Measurements from ENCODE around the gene FBXW11. TPM values are rescaled to one million over a fixed set of nuclear protein-coding genes. Genes with fewer than 3 reads are reported as not detected.

FBXW11 gene
- total RNA-seq, 1 experiment from 2014 or later, result 46.3 TPM

DNA sequence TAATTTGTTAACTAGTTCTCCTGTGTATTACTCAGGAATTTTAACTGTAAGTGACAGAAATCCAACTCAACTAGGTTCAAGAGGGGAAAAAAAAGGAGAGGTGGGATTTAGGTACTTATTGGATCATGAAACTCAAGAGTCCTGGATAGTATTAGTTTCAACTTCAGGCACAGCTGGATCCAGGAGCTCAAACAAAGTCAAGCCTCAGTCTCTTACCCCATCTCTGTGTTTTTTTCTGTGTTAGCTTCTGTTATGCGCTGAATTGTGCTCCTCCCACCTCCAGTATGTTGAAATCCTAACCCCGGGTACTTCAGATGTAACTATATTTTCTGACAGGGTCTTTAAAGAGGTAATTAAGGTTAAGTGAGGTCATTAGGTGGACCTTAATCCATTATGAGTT, 167.3 kb downstream of the FBXW11 start:
- no peaks in the 10 kb centered on the region for H3K9me3 ChIP-seq
- DNase-seq, result no peak
- ChIA-PET POLR2A (no interaction called here), CTCF (interaction anchor here (0.5 kb wide), 1 partner anchor 1844 kb away, joined by 3 read pairs; no protein-coding TSS in a partner anchor)
- H3K4me1 ChIP-seq, result no peaks in the 10 kb centered on the region
- H3K36me3 Mint-ChIP-seq (ENCODE audit: insufficient read depth, unreplicated experiment), result peaks cover 9% of the 10 kb centered on the region
- intact Hi-C loops (cut with micrococcal nuclease; ENCODE audit: unreplicated experiment), result no loop called here
- TF ChIP-seq, protein P1, sequence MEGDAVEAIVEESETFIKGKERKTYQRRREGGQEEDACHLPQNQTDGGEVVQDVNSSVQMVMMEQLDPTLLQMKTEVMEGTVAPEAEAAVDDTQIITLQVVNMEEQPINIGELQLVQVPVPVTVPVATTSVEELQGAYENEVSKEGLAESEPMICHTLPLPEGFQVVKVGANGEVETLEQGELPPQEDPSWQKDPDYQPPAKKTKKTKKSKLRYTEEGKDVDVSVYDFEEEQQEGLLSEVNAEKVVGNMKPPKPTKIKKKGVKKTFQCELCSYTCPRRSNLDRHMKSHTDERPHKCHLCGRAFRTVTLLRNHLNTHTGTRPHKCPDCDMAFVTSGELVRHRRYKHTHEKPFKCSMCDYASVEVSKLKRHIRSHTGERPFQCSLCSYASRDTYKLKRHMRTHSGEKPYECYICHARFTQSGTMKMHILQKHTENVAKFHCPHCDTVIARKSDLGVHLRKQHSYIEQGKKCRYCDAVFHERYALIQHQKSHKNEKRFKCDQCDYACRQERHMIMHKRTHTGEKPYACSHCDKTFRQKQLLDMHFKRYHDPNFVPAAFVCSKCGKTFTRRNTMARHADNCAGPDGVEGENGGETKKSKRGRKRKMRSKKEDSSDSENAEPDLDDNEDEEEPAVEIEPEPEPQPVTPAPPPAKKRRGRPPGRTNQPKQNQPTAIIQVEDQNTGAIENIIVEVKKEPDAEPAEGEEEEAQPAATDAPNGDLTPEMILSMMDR (IDR thresholded peaks at IDR 0.05; ENCODE audit: insufficient read depth in 1 of 2, low read depth in 1 of 2, low read length in 1 of 2, severe bottlenecking in 1 of 2, unreplicated experiment in 1 of 2), result no peak
- no peaks in the 10 kb centered on the region for H3K4me1 Mint-ChIP-seq (ENCODE audit: low read depth, unreplicated experiment)
- H3K27me3 Mint-ChIP-seq (ENCODE audit: insufficient read depth, unreplicated experiment), result no peaks in the 10 kb centered on the region
- H3K4me3 Mint-ChIP-seq (ENCODE audit: unreplicated experiment), result no peak overlapping the region
- no peaks in the 10 kb centered on the region; the same call in 1 of the 2 replicates for H3K36me3 ChIP-seq (ENCODE audit: control insufficient read depth, insufficient read depth, low read length)
- no peaks in the 10 kb centered on the region for H3K27me3 ChIP-seq (replicated peaks; ENCODE audit: control insufficient read depth, insufficient read depth, low read length)
- no peaks in the 10 kb centered on the region for H3K9me3 Mint-ChIP-seq (ENCODE audit: unreplicated experiment)
- H3K27ac Mint-ChIP-seq (ENCODE audit: unreplicated experiment), result no peak overlapping the region
- BruUV-seq (replicated peaks), result no TSS peak
- no peak overlapping the region for H3K4me3 ChIP-seq (ENCODE audit: low read depth, low read length)

- no peaks in the 10 kb centered on the region; the same call in 1 of the 2 replicates for H3K36me3 ChIP-seq (ENCODE audit: control insufficient read depth, insufficient read depth, low read length)
- CTCF ChIA-PET, result no interaction called here
- no peaks in the 10 kb centered on the region for H3K27me3 ChIP-seq (replicated peaks; ENCODE audit: control insufficient read depth, insufficient read depth, low read length)
- peaks cover 7% of the 10 kb centered on the region for H3K36me3 Mint-ChIP-seq (ENCODE audit: insufficient read depth, unreplicated experiment)
- POLR2A ChIA-PET, result no interaction called here
- H3K4me1 ChIP-seq, result no peaks in the 10 kb centered on the region
- no TSS peak for BruUV-seq (replicated peaks)
- H3K9me3 ChIP-seq, result no peaks in the 10 kb centered on the region
- H3K9me3 Mint-ChIP-seq (ENCODE audit: unreplicated experiment), result no peaks in the 10 kb centered on the region
- H3K27ac Mint-ChIP-seq (ENCODE audit: unreplicated experiment), result no peak overlapping the region
- no peaks in the 10 kb centered on the region for H3K27me3 Mint-ChIP-seq (ENCODE audit: insufficient read depth, unreplicated experiment)
- no peak overlapping the region for H3K4me3 Mint-ChIP-seq (ENCODE audit: unreplicated experiment)
- H3K4me3 ChIP-seq (ENCODE audit: low read depth, low read length), result no peak overlapping the region
- no peaks in the 10 kb centered on the region for H3K4me1 Mint-ChIP-seq (ENCODE audit: low read depth, unreplicated experiment)
- TF ChIP-seq, protein P1 (IDR thresholded peaks at IDR 0.05; ENCODE audit: insufficient read depth in 1 of 2, low read depth in 1 of 2, low read length in 1 of 2, severe bottlenecking in 1 of 2, unreplicated experiment in 1 of 2), result no peak
- no peak for DNase-seq
- intact Hi-C loops (cut with micrococcal nuclease; ENCODE audit: unreplicated experiment), result no loop called here
Observed at GRCh38 chr5:171838066-171838465, 168.4 kb downstream of the FBXW11 start.

- Histone ChIP-seq H3K27me3 (replicated peaks; ENCODE audit: control insufficient read depth, insufficient read depth, low read length) (no peaks in the 10 kb centered on the region), H3K4me3 (ENCODE audit: low read depth, low read length) (no peak overlapping the region), H3K36me3 (ENCODE audit: control insufficient read depth, insufficient read depth, low read length) (no peaks in the 10 kb centered on the region; the same call in 1 of the 2 replicates), H3K9me3 (no peaks in the 10 kb centered on the region), H3K4me1 (no peaks in the 10 kb centered on the region)
- Mint-ChIP-seq H3K36me3 (ENCODE audit: insufficient read depth, unreplicated experiment) (peaks cover 2% of the 10 kb centered on the region), H3K4me3 (ENCODE audit: unreplicated experiment) (no peak overlapping the region), H3K4me1 (ENCODE audit: low read depth, unreplicated experiment) (no peaks in the 10 kb centered on the region), H3K9me3 (ENCODE audit: unreplicated experiment) (no peaks in the 10 kb centered on the region), H3K27ac (ENCODE audit: unreplicated experiment) (no peak overlapping the region), H3K27me3 (ENCODE audit: insufficient read depth, unreplicated experiment) (no peaks in the 10 kb centered on the region)
- ChIA-PET CTCF (no interaction called here), POLR2A (no interaction called here)
- intact Hi-C loops (cut with micrococcal nuclease; ENCODE audit: unreplicated experiment), result no loop called here
- TF ChIP-seq, protein P1 (IDR thresholded peaks at IDR 0.05; ENCODE audit: insufficient read depth in 1 of 2, low read depth in 1 of 2, low read length in 1 of 2, severe bottlenecking in 1 of 2, unreplicated experiment in 1 of 2), result no peak
- DNase-seq, result no peak
- BruUV-seq (replicated peaks), result no TSS peak
Observed at GRCh38 chr5:171837522-171837921, 168.9 kb downstream of the FBXW11 start.
